ENCODE results near the gene GABRR1. TPM values are rescaled to one million over a fixed set of nuclear protein-coding genes. Genes with fewer than 3 reads are reported as not detected.

The GABRR1 gene
- total and polyA plus RNA-seq, 2 donors (not counting 3 experiments of a cell fraction or from before 2014, with no cell fraction given) = not detected

DNA sequence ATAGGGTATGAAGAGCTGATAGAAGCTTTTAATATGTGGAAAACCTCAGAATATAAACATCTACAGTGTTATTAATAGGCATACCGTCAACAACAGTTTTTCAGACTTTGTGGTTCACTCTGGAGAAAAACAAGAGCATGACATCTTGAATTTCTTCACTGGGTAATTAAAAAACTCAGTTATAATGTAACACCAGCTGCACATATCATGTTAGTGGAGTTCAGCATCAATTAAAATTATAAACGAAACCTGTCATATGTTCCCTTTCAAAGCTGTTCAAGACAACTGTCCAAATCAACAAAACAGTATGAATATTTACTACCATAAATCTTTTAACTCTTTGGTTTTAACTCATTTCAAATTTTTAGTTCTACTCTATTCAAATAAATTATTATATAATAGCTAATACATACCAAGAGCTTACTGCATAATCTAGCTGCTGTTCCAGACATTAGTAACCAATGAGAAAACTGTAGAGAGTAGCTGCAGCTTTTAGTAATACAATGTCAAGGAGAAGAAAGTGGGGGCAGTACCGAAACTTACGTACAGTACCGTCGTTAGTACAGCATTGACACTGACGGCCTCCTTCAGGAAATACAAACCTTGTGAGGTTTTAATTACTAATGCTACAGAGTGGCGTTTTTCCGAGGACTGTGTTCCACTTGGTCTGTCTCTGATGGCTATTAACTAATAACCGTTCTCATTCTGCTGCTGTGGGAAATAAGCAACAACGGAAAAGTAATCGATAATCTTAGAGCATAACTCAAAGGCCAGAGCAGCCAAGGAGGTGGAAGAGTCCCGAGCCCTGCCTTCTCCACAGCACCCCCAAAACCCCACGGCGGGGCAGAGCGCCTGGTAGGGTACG lies 71.8 kb downstream of the GABRR1 start:
- no peak for TF ChIP-seq POLR2A (IDR thresholded peaks at IDR 0.05; ENCODE audit: low read depth, low read length)
- TF ChIP-seq MYC (IDR thresholded peaks at IDR 0.05; ENCODE audit: low read depth, low read length) = no peak
- TF ChIP-seq EZH2 (IDR thresholded peaks at IDR 0.05; ENCODE audit: borderline replicate concordance, low read depth, low read length, severe bottlenecking) = no peak
- TF ChIP-seq, protein P1, sequence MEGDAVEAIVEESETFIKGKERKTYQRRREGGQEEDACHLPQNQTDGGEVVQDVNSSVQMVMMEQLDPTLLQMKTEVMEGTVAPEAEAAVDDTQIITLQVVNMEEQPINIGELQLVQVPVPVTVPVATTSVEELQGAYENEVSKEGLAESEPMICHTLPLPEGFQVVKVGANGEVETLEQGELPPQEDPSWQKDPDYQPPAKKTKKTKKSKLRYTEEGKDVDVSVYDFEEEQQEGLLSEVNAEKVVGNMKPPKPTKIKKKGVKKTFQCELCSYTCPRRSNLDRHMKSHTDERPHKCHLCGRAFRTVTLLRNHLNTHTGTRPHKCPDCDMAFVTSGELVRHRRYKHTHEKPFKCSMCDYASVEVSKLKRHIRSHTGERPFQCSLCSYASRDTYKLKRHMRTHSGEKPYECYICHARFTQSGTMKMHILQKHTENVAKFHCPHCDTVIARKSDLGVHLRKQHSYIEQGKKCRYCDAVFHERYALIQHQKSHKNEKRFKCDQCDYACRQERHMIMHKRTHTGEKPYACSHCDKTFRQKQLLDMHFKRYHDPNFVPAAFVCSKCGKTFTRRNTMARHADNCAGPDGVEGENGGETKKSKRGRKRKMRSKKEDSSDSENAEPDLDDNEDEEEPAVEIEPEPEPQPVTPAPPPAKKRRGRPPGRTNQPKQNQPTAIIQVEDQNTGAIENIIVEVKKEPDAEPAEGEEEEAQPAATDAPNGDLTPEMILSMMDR (IDR thresholded peaks at IDR 0.05; ENCODE audit: extremely low read depth in 1 of 2, insufficient read depth in 1 of 2, low read depth in 1 of 2, low read length in 2 of 2) = no peak
- TF ChIP-seq, protein P2, sequence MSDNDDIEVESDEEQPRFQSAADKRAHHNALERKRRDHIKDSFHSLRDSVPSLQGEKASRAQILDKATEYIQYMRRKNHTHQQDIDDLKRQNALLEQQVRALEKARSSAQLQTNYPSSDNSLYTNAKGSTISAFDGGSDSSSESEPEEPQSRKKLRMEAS (IDR thresholded peaks at IDR 0.05; ENCODE audit: insufficient read depth, insufficient read length) = no peak
- H3K4me2 ChIP-seq (ENCODE audit: insufficient read depth, low read length) = peak overlapping the region; percentile 62
- peak overlapping the region; percentile 72 for H3K27ac ChIP-seq (ENCODE audit: insufficient read depth, low read depth, low read length)
- H3K36me3 ChIP-seq (ENCODE audit: control insufficient read depth in 2 of 2, extremely low read depth in 1 of 2, insufficient read depth in 2 of 2, low read length in 2 of 2) = no peaks in the 10 kb centered on the region
- no peaks in the 10 kb centered on the region for H4K20me1 ChIP-seq (replicated peaks; ENCODE audit: control insufficient read depth, extremely low read depth, insufficient read depth, low read length)
- DNase-seq (ENCODE audit: low read depth, low spot score) = peak; percentile 45
- H3K9me1 ChIP-seq (replicated peaks; ENCODE audit: control insufficient read depth, extremely low read depth, insufficient read depth, low read length) = no peaks in the 10 kb centered on the region
- peak; percentile 79 for FAIRE-seq
- intact Hi-C loops (cut with micrococcal nuclease) = loop anchor here (5.0 kb wide), 1 partner anchor 207 kb away; the partner anchor contains the start of gene UBE2J1
- peaks cover 5 to 7% of the 10 kb centered on the region in 2 experiments for H3K27me3 ChIP-seq (ENCODE audit: control insufficient read depth in 2 of 2, insufficient read depth in 2 of 2, low read length in 2 of 2)
- H3K79me2 ChIP-seq (ENCODE audit: control insufficient read depth, insufficient read depth, low read length) = peaks cover 4% of the 10 kb centered on the region
- H3K9me3 ChIP-seq (replicated peaks; ENCODE audit: control insufficient read depth, insufficient read depth, low read length) = no peaks in the 10 kb centered on the region
- TSS peak; percentile 15 for BruUV-seq (replicated peaks)
- POLR2A ChIA-PET = interaction anchor here (1.4 to 2.0 kb wide), 2 partner anchors 65 to 207 kb away, joined by 4 to 7 read pairs; partner anchors contain the start of genes PNRC1 and UBE2J1
- H3K4me1 ChIP-seq (ENCODE audit: control insufficient read depth, extremely low read depth, insufficient read depth, low read length) = peaks cover 10% of the 10 kb centered on the region
- H3K4me3 ChIP-seq (replicated peaks in 1 of 3; ENCODE audit: insufficient read depth in 1 of 3, low read depth in 1 of 3, low read length in 3 of 3) = peak overlapping the region; percentile 52 to 83 (median 79)
- dilution Hi-C loops (cut with MboI; ENCODE audit: extremely low pct_ligation_motif_present, low sequenced_read_pairs) = no loop called here
- peak overlapping the region; percentile 81 for H3K9ac ChIP-seq (replicated peaks; ENCODE audit: extremely low read depth, insufficient read depth, low read length)
- peak overlapping the region; percentile 97 for H2AFZ ChIP-seq (ENCODE audit: low read depth, low read length)
- CTCF ChIA-PET = interaction anchor here (0.7 to 2.7 kb wide), 11 partner anchors 8 to 287 kb away, joined by 3 to 18 read pairs (median 3); partner anchors contain the start of genes ANKRD6 and RNGTT

All from endothelial cell of umbilical vein (primary cell).